HEK293 (cell line): ENCODE data around the gene GRIPAP1.

ENCODE experiments used
- KLF10 ChIP-seq: fragments of 450-650 bp; IDR thresholded peaks from 2 replicates; pipeline ENCODE4 v1.5.1; 2018; ENCODE audit warnings: missing biosample characterization, mild to moderate bottlenecking, missing genetic modification characterization
- KLF16 ChIP-seq: fragments of 450-650 bp; formaldehyde crosslinking; IDR thresholded peaks from 2 replicates; pipeline ENCODE4 v1.5.1; 2017; ENCODE audit warnings: missing biosample characterization, missing genetic modification characterization
- KLF8 ChIP-seq: fragments of 450-650 bp; formaldehyde crosslinking; IDR thresholded peaks from 2 replicates; pipeline ENCODE4 v1.5.1; 2016; ENCODE audit warnings: missing biosample characterization, missing genetic modification characterization
- KLF9 ChIP-seq: fragments of 450-650 bp; formaldehyde crosslinking; IDR thresholded peaks from 2 replicates; pipeline ENCODE4 v1.5.1; 2016; ENCODE audit warnings: missing biosample characterization, missing genetic modification characterization, low read depth
- SP3 ChIP-seq: fragments of 450-650 bp; formaldehyde crosslinking; IDR thresholded peaks from 2 replicates; pipeline ENCODE4 v1.5.1; 2016; ENCODE audit warnings: missing biosample characterization, missing genetic modification characterization
- SP7 ChIP-seq: fragments of 450-650 bp; formaldehyde crosslinking; IDR thresholded peaks from 2 replicates; pipeline ENCODE4 v1.5.1; 2016; ENCODE audit warnings: missing biosample characterization, missing genetic modification characterization
- WT1 ChIP-seq: fragments of 450-650 bp; formaldehyde crosslinking; IDR thresholded peaks from 2 replicates; pipeline ENCODE4 v1.5.1; 2016; ENCODE audit warnings: missing biosample characterization, missing genetic modification characterization
- ZBTB8A ChIP-seq: fragments of 450-650 bp; formaldehyde crosslinking; IDR thresholded peaks from 2 replicates; pipeline ENCODE4 v1.5.1; 2016; ENCODE audit warnings: missing biosample characterization, missing genetic modification characterization
- ZNF324 ChIP-seq: fragments of 450-650 bp; formaldehyde crosslinking; IDR thresholded peaks from 2 replicates; pipeline ENCODE4 v1.5.1; 2016; ENCODE audit warnings: missing biosample characterization, missing genetic modification characterization
- ZNF335 ChIP-seq: fragments of 450-650 bp; formaldehyde crosslinking; conservative IDR thresholded peaks from 2 replicates; pipeline ENCODE4 v1.5.1; 2016; ENCODE audit warnings: missing biosample characterization, missing genetic modification characterization
- ZNF341 ChIP-seq: fragments of 450-650 bp; formaldehyde crosslinking; IDR thresholded peaks from 2 replicates; pipeline ENCODE4; 2016; ENCODE audit warnings: low read depth, missing biosample characterization, missing genetic modification characterization
- ZNF391 ChIP-seq: fragments of 450-650 bp; formaldehyde crosslinking; IDR thresholded peaks from 2 replicates; pipeline ENCODE4 v1.5.1; 2016; ENCODE audit warnings: low read depth, missing biosample characterization, missing genetic modification characterization, borderline replicate concordance
- ZNF473 ChIP-seq: fragments of 450-650 bp; formaldehyde crosslinking; IDR thresholded peaks from 2 replicates; pipeline ENCODE4 v1.5.1; 2017; ENCODE audit warnings: missing biosample characterization, missing genetic modification characterization
- ZNF645 ChIP-seq: fragments of 450-650 bp; formaldehyde crosslinking; IDR thresholded peaks from 2 replicates; pipeline ENCODE4; 2016; ENCODE audit warnings: missing biosample characterization, missing genetic modification characterization
- ZNF660 ChIP-seq: fragments of 450-650 bp; IDR thresholded peaks from 2 replicates; pipeline ENCODE4 v1.5.1; 2018; ENCODE audit warnings: missing biosample characterization, mild to moderate bottlenecking, missing genetic modification characterization
- ZNF692 ChIP-seq: fragments of 450-650 bp; formaldehyde crosslinking; IDR thresholded peaks from 2 replicates; pipeline ENCODE4 v1.5.1; 2016; ENCODE audit warnings: missing biosample characterization, missing genetic modification characterization
- ZNF830 ChIP-seq: fragments of 450-650 bp; IDR thresholded peaks from 2 replicates; pipeline ENCODE4 v1.5.0; 2018; ENCODE audit warnings: missing biosample characterization, missing genetic modification characterization, low read depth, mild to moderate bottlenecking, moderate library complexity
- ZXDB ChIP-seq: fragments of 450-650 bp; formaldehyde crosslinking; IDR thresholded peaks from 2 replicates; pipeline ENCODE4 v1.5.1; 2016; ENCODE audit warnings: missing biosample characterization, missing genetic modification characterization
- TF ChIP-seq, protein P1 (sequence below): fragments of 450-650 bp; formaldehyde crosslinking; optimal IDR thresholded peaks from 2 replicates; pipeline ENCODE3; 2016; ENCODE audit warnings: missing biosample characterization, mild to moderate bottlenecking, missing genetic modification characterization
- TF ChIP-seq, protein P2 (sequence below): fragments of 450-650 bp; formaldehyde crosslinking; conservative IDR thresholded peaks from 2 replicates; pipeline ENCODE4 v1.5.1; 2016; ENCODE audit warnings: low read depth, missing biosample characterization, missing genetic modification characterization
- TF ChIP-seq, protein P3 (sequence below): sonication (generic); formaldehyde crosslinking; IDR thresholded peaks from 2 replicates; pipeline ENCODE4 v1.8.1; 2022; ENCODE audit warnings: mild to moderate bottlenecking, moderate library complexity, missing genetic modification reagents
- TF ChIP-seq, protein P4 (sequence below): fragments of 450-650 bp; formaldehyde crosslinking; IDR thresholded peaks from 2 replicates; pipeline ENCODE4 v1.5.1; 2016; ENCODE audit warnings: missing biosample characterization, missing genetic modification characterization

GRIPAP1 gene

GRCh38 chrX:48957827-48958634 is 44.0 kb downstream of the GRIPAP1 start (continued):
- TF ChIP-seq ZNF692 (tag by site-specific recombination): peak; percentile 43; the same call in 1 of the 2 replicates
- peak; percentile 9; the same call in 1 of the 2 replicates for TF ChIP-seq SP7 (tag by site-specific recombination)
- peak; percentile 60 for TF ChIP-seq ZXDB (tag by site-specific recombination)
- TF ChIP-seq, protein P1, sequence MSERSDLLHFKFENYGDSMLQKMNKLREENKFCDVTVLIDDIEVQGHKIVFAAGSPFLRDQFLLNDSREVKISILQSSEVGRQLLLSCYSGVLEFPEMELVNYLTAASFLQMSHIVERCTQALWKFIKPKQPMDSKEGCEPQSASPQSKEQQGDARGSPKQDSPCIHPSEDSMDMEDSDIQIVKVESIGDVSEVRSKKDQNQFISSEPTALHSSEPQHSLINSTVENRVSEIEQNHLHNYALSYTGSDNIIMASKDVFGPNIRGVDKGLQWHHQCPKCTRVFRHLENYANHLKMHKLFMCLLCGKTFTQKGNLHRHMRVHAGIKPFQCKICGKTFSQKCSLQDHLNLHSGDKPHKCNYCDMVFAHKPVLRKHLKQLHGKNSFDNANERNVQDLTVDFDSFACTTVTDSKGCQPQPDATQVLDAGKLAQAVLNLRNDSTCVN (tag by site-specific recombination): peak; percentile 65
- peak; percentile 80 for TF ChIP-seq ZNF341 (tag by site-specific recombination)
- TF ChIP-seq KLF8 (tag by site-specific recombination): peak; percentile 44; the same call in 1 of the 2 replicates
- TF ChIP-seq KLF9 (tag by site-specific recombination): peak; percentile 58; the same call in 1 of the 2 replicates
- peak; percentile 29 for TF ChIP-seq KLF16
- TF ChIP-seq ZNF391 (tag by site-specific recombination): 0 out of 2 replicates have a peak, but pooled peaks have one; percentile 45
- TF ChIP-seq WT1 (tag by site-specific recombination): peak; percentile 26; the same call in 1 of the 2 replicates
- TF ChIP-seq ZNF335 (tag by site-specific recombination): peak; percentile 74; the same call in 1 of the 2 replicates
- TF ChIP-seq ZBTB8A (tag by site-specific recombination): 0 out of 2 replicates have a peak, but pooled peaks have one; percentile 45
- peak; percentile 91 for TF ChIP-seq SP3 (tag by site-specific recombination)
- TF ChIP-seq, protein P2, sequence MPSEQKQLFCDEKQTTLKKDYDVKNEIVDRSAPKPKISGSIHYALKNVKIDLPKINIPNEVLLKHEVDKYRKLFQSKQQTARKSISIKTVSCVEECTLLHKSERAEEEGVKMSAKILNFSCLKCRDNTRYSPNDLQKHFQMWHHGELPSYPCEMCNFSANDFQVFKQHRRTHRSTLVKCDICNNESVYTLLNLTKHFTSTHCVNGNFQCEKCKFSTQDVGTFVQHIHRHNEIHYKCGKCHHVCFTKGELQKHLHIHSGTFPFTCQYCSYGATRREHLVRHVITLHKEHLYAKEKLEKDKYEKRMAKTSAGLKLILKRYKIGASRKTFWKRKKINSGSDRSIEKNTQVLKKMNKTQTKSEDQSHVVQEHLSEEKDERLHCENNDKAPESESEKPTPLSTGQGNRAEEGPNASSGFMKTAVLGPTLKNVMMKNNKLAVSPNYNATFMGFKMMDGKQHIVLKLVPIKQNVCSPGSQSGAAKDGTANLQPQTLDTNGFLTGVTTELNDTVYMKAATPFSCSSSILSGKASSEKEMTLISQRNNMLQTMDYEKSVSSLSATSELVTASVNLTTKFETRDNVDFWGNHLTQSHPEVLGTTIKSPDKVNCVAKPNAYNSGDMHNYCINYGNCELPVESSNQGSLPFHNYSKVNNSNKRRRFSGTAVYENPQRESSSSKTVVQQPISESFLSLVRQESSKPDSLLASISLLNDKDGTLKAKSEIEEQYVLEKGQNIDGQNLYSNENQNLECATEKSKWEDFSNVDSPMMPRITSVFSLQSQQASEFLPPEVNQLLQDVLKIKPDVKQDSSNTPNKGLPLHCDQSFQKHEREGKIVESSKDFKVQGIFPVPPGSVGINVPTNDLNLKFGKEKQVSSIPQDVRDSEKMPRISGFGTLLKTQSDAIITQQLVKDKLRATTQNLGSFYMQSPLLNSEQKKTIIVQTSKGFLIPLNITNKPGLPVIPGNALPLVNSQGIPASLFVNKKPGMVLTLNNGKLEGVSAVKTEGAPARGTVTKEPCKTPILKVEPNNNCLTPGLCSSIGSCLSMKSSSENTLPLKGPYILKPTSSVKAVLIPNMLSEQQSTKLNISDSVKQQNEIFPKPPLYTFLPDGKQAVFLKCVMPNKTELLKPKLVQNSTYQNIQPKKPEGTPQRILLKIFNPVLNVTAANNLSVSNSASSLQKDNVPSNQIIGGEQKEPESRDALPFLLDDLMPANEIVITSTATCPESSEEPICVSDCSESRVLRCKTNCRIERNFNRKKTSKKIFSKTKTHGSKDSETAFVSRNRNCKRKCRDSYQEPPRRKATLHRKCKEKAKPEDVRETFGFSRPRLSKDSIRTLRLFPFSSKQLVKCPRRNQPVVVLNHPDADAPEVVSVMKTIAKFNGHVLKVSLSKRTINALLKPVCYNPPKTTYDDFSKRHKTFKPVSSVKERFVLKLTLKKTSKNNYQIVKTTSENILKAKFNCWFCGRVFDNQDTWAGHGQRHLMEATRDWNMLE (tag by site-specific recombination): 0 out of 2 replicates have a peak, but pooled peaks have one; percentile 61
- TF ChIP-seq, protein P3, sequence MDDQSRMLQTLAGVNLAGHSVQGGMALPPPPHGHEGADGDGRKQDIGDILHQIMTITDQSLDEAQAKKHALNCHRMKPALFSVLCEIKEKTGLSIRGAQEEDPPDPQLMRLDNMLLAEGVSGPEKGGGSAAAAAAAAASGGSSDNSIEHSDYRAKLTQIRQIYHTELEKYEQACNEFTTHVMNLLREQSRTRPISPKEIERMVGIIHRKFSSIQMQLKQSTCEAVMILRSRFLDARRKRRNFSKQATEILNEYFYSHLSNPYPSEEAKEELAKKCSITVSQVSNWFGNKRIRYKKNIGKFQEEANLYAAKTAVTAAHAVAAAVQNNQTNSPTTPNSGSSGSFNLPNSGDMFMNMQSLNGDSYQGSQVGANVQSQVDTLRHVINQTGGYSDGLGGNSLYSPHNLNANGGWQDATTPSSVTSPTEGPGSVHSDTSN (CRISPR knock-in tag): 0 out of 2 replicates have a peak, but pooled peaks have one; percentile 67
- TF ChIP-seq KLF10 (tag by site-specific recombination): peak; percentile 48; the same call in 1 of the 2 replicates
- 0 out of 2 replicates have a peak, but pooled peaks have one; percentile 44 for TF ChIP-seq ZNF645 (tag by site-specific recombination)
- peak; percentile 62; the same call in 1 of the 2 replicates for TF ChIP-seq ZNF324 (tag by site-specific recombination)
- TF ChIP-seq ZNF473: no peak
- 0 out of 2 replicates have a peak, but pooled peaks have one; percentile 1 for TF ChIP-seq ZNF660 (tag by site-specific recombination)
- TF ChIP-seq ZNF830 (tag by site-specific recombination): no peak
- TF ChIP-seq, protein P4, sequence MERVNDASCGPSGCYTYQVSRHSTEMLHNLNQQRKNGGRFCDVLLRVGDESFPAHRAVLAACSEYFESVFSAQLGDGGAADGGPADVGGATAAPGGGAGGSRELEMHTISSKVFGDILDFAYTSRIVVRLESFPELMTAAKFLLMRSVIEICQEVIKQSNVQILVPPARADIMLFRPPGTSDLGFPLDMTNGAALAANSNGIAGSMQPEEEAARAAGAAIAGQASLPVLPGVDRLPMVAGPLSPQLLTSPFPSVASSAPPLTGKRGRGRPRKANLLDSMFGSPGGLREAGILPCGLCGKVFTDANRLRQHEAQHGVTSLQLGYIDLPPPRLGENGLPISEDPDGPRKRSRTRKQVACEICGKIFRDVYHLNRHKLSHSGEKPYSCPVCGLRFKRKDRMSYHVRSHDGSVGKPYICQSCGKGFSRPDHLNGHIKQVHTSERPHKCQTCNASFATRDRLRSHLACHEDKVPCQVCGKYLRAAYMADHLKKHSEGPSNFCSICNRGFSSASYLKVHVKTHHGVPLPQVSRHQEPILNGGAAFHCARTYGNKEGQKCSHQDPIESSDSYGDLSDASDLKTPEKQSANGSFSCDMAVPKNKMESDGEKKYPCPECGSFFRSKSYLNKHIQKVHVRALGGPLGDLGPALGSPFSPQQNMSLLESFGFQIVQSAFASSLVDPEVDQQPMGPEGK (tag by site-specific recombination): 0 out of 2 replicates have a peak, but pooled peaks have one; percentile 51
